HG02840 (cell line): ENCODE data around the gene ATP9B.
"Not testable (repeated sequence)": the region's sequence is repeated elsewhere in the genome, so short reads cannot be mapped to it uniquely, and the experiment has no call there.

Experiments used
- ATAC-seq: cut with Tn5 transposase; IDR thresholded peaks from one replicate; pipeline ENCODE4 v1.9.1; 2021; ENCODE audit warnings: mild to moderate bottlenecking, moderate library complexity, moderate number of reproducible peaks; ENCODE audit not compliant: unreplicated experiment, low FRiP score

Gene ATP9B

DNA sequence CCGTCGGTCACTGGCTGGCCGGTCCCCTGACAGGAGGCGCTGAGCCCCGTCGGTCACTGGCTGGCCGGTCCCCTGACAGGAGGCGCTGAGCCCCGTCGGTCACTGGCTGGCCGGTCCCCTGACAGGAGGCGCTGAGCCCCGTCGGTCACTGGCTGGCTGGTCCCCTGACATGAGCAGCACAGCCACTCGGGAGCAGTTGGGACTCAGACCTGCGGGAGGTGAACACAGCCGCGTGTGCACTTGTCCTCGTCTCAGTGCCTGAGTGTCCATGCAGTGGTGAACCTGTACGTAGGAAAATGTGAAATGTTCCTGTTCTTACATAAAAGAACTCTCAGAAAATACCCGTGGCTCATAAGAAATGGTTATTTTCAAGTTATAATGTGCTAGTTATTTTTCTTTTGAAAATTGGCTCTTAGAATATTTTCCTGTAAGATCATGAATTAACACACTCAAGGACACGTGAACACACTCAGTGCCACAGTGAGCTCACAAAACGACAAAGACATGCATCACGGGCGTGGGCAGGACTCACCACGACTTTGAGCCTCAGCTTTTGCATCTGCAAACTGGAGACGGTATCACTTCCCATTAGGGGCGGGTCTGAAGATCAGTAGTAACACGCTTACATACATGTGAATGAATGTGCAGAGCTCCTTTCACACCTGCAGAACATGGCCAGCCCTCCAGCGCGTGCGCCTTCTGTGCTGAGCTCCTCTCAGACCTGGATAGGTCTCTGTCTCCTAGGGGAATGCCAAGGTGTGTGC is 305.4 kb downstream of the ATP9B start:
- peak; percentile 86 for ATAC-seq

DNA sequence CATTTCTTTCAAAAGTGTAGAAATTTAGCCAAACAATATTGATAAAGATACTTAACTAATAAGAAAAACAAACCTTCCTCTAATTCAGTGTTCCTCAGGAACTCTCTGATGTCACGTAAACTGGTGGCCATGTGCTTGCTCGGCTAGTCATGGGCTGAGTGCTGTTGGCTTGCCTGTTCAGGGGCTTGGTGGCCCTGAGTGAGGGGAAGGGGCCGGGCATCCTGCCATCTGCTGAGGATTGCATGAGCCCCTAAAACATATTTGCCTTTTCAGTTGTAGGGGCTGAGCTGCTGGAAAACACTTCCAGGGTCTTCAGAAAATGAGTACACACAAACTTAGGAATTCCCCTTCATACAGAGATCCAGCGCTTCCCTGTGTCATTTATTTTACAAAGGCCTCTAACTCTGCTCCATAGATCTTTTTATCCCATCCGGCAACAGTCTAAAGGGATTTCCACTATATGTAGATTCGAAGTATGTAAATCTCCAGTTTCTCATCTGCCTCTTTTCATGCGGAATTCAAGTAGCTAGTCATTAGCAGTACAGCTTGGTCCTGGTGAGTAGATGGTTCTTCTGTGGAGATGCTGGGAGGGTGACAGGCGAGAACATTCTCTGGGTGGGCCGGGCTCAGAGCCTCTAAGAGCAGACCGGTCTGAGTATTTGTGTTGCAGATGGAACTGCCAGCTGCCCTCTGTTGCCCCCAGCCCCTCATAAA is 306.4 kb downstream of the ATP9B start:
- no peak for ATAC-seq

DNA sequence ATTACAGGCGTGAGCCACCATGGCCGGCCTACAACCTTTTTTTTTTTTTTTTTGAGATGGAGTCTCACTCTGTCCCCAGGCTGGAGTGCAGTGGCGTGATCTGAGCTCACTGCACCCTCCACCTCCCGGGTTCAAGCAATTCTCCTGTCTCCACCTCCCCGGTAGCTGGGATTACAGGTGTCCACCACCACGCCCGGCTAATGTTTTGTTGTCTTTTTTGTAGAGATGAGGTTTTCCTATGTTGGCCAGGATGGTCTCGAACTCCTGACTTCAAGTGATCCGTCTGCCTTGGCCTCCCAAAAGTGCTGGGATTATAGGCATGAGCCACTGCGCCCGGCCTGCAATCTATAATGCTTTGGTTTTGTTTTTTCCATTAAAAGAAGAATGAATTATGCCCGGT is 307.5 kb downstream of the ATP9B start:
- ATAC-seq = not testable (repeated sequence)

DNA sequence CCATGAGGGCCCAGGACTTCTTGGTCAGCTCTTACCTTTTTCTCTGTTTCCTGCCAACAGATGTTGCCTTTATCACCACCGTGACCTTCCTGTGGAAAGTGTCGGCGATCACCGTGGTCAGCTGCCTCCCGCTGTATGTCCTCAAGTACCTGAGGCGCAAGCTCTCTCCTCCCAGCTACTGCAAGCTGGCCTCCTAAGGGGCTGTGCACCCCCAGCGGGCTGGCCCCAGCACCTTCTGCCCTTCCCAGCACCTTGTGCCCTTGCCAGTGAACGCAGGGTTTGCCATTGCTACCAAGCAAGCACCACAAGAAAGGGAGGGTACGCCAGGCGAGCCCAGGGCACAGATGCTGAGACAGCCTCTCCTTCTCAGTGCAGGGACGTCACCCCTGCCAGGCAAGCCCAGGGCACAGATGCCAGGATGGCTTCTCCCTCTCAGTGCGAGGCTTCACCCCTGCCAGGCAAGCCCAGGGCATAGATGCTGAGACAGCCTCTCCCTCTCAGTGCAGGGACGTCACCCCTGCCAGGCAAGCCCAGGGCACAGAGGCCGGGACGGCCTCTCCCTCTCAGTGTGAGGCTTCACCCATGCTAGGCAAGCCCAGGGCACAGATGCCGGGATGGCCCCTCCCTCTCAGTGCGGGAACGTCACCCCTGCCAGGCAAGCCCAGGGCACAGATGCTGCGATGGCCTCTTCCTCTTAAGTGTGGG is 308.1 kb downstream of the ATP9B start:
- ATAC-seq = no peak

DNA sequence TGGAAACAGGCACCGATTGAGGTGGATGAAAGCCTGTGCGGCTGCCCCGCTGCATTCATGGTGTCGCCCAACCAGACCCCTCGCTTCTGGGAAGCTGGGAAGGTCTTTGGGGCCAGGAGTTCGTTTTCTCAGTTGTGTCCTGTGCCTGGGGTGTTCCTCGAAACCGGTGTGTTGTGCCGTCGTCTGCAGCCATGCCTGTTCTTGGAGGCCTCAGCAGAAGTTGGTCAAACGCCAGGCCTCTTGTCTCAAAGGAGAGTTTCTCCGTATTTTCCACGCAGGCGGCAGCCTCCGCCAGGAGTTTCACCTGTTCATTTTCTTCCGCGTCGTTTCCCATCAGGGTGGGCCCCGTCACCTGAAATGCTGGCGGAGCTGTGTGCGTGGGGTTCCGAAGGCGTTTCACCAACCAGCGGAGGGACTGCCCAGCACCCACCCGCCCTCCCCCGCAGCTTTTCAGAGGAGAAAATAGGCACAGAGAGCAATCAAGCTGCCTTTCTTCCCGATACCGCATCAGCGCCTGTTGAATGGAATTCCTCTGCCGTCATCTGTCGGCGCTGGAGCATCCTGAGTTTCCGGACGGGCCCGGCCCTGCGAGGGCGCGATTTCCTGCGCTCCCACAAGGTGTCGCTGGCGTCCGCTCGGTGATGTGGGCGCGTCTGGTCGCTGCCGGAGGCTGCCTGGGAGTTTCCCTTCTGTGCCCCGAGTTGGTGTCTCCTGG is 309.5 kb downstream of the ATP9B start:
- ATAC-seq = no peak

DNA sequence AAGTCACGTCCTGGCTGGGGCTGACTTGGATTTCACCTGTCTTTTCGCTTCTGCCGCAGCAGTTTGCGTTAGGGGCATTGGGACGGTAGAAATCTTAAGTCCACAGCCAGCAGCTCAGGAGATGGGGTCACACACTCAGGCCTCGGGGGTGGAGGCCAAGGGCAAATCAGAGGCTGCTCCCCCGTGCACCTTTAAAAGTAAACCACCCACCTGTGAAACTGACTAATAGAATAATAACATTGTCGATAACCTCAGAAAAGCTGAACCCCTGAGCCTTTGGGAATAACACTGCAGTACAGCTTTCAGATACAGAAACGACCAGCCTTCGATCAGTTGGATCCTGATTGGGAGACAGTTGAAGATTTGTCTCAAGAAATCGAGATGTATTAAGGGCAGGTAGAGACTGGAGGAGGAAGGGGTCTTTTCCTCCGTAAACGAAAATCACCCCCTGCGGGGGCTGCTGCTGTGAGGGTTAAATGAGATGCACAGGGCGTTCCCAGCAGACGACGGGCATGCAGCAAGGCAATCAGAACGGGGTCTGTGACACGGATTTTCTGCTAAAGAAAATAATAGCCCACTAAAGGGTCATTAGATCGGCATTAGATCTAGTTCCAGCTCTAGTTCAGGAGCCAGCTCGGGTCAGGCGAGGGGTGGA is 310.2 kb downstream of the ATP9B start:
- ATAC-seq = no peak

DNA sequence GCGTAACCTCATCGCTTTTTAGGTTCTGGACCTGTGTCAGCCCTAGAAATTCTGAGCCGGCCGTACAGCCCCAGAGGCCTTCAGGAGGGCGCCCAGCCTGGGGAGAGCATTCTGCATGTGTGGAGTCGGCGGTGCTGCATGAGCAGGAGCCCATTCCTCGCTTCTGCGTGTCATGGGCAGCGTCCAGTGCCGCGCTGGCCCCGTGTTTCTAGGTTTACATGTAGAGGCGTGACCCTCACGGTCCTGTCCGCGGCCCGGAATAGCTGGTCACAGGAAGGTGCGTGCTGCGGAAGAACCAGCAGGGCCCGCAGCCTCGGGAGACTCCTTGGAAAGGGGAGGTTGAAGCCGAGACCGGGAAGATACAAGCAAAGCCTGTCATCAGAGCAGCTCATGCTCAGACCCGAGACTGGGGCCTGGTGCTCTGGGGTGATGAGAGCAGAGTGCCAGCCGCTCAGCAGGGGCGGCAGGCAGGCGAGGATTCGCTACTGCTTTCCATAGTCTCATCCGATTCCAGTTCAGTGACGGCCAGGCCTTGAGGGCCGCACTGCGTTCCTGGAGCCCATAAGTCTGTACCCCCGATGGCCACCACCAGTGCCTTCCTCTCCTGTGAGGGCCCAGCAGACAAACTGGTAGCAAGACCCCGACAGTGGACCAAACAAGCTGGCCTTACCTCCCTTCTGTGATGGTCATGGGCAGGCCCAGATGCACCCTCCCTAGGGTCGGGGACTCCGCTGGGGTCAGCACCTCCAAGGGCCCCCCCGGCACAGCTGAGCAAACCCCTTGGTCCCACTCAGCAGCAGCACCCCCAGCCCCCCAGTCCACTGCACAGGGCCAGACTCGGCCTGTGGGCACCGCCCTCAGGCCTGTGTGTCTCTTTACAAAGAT is 311.0 kb downstream of the ATP9B start:
- no peak for ATAC-seq

DNA sequence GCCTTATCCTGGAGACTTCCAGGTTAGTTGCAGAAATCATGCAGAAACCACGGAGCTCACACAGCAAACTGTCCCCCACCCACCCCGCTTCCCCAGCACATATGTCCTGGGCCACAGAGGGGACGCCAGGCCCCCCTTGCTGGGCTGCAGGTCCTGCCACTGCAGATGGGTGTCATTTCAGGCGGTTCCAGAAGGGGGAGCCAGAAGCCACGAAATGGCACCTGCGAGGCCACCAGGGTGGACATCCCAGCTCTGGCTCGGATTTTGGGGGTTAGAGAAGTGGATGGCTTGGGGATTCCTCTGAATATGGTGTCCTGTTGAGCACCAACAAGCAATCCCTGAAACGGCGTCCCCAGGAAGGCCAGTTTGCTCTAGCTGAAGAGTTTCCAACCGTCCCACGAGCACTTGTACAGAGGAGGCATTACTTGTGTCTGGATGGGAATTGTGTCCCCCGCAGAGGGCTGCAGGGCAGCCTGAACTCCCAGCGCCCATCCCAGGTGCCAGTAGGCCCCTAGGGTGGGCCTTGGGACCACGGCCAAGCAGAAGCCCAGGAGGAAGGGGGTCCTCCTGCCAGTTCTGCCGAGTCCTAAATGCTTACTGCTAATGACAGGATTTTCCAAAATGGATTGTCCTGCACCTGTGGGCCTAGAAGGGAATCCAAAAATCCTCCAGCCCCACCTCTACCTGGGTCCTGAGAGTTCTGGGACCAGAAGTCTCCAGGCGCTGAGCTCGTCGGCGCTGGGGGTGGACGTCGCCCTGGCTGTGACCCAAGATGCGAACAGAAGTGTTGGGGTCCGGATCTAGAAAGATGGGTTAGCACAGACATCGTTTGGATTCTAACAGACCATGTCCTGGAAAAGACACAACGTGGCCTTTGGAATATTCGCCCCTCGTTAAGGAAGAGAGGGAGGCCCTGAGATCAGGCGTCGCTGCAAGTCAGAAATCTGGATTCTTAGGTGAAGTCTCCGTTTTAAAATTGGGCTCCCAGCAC is 311.9 kb downstream of the ATP9B start:
- ATAC-seq = no peak

DNA sequence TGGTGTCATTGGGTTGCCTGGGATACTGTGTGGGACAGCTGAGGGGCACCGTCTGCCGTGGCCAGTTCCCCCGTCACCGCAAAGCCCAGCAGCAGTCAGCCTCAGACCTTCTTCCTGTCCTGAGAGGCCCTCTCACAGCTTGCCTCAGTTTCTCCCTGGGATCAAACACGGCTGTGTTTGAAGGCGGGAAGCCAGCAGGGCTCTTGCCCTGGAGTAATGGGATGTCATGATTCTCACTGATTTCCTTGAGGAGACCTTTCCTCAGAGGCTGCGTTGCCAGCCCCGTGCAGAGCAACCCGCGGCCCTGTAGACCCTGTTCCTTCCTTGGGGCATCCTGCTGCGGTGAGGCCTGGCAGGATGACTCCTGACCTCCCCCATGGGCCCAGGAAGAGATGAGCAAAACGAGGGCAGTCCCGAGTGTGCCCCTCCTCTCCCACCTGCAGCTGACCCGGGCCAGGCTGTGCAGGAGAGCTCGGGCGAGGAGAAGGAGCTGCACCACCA is 312.7 kb downstream of the ATP9B start:
- ATAC-seq = no peak

DNA sequence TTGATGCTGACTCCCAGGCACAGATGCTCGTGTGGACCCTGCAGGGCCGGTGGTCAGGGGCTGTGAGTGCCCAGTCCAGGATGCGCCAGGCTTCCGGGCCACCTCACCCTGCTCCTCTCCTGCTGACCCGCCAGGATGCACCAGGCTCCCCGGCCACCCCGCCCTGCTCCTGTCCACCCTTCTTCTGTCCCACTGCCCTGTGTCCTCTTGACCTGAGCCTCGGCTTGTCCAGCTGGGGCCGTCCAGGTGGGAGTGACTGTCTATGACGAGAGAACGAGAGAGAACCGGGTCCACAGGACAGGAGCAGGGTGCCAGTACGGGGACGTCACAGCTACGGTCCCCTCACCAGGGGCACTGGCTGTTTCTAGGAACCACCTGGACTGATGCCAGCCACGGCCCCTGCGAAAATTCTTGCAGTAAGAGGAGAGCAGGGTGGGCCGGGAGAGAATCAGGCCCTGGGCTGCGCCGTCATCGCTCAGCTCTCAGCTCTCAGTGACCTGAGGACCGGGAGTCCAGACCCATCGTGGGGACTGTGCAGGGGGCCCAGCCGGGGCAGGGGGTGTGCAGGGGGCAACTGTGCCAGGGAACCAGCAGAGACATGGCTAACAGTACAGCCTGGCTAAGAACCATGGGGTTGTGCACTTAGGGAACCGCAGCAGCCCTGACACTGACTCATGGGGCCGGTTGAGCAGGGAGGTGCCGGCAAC is 313.6 kb downstream of the ATP9B start:
- ATAC-seq = no peak

DNA sequence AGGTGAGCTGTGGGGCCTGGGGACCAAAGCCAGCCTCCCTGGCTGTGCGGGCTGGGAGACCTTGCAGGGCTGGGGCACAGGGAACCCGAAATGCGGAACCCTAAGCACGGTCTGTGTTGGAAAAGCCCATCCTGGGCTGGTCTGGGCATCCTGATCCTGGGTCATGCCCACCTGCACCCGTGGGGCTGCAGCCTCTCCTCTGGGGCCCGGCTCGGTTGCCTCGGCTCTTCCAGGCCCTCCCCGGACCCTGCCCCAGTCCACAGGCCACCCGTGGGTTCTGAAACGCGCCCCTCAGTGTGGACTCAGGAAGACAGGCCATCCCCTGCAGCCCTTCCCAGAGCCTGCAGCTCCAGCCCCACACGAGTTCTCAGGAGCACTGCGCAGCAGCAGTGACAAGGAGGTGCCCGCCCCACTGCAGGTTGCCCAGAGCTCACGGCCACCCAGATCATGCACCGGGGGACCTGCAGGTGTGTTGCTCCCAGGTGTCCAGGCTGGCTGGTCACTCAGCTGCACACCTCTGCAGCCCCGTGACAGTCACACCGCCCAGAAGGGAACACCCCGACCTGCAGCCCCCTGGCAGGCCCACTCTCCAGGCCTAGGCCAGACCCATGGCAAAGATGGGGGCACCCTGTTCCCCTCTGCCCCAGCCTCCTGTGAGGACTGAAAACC is 314.3 kb downstream of the ATP9B start:
- ATAC-seq = no peak

DNA sequence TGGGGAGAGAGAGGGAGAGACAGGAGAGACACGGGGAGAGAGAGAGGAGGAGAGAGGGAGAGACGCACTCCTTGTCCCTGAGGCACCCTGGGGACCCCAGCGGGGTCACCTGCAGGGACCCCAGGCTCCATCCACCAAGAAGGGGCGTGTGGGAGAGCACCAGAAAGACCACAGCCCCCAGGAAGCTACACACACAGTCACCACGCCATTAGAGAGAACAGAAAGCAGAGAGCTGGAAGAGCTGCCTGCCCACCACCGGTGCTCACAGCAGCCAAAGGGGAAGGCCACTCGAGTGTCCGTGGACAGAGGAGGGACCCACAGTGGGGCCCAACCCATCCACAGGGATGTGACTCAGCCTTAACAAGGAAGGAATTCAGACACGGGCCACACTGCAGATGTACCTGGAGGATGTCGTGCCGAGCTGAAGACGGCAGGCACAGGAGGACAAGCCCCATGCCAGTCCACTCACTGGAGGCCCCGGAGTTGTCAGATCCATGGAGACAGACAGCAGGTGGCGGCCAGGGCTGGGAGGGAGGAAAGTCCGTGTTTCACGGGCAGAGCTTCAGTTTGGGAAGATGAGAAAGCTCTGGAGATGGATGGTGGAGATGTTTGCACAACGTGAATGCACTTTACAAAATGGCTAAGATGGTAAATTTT is 315.1 kb downstream of the ATP9B start:
- no peak for ATAC-seq

DNA sequence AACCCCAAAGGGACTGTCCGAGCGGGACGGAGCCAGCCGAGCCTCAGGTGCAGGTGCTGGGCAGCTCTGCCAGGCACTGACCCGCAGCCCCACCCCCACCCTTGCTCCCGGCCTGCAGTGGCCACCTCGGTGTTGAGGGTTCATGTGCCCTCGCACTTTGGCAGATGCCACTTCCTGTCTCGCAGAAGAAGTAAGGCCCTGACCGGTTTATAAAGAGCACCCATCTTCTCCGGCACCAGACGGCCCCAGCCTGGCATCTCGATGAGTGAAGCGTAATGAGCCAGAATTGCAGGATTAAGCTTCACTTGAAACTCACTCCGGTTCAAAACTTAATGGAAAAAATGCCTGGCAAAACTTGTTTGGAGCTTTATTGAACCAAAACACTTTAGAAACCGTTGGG is 315.6 kb downstream of the ATP9B start:
- ATAC-seq = no peak

DNA sequence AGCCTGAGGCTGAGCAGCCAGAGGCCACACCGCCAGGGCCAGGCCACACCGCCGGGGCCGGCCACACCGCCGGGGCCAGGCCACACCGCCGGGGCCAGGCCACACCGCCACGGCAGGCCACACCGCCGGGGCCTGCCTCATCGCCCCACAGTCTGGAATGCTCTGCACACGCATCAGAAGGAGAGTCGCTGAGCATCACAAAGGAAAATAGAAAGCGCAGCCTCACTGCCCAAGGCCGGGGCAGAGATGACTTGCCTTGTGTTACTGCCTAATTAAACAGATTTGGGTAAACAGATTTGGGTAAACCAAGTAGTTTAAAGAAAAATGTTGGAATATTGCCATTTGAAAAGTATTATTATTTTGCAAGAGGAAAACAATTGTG is 316.1 kb downstream of the ATP9B start:
- no peak for ATAC-seq

DNA sequence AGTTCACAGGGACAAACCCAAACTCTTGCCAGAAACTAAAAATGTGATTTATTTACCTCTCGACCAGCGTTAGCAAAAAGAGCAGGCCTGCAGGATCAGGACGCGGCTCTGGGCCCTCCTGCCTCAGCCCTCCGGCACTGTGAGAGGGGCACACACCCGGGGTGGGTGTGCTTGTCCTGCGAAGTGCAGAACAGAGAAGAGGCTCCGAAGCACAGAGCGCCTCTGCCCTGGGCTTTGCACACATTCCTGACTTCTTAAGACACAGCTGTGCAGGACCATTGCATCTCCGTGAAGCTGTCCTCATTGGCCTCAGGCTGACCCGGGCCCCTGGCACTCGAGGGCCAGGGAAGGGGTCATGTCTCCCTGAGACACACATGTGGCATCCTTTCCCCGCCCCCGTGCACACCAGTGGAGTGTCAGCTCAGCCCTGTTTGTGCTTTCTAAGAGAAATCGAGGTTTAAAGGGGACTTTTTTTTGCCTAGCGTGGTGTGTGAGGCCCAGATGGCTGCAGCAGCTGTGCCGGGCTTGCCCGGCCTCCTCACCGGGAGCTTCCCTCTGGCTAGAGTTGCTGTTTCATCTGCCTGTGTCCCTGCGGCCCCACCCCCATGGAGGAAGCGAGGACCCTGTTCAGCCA is 316.6 kb downstream of the ATP9B start:
- no peak for ATAC-seq

DNA sequence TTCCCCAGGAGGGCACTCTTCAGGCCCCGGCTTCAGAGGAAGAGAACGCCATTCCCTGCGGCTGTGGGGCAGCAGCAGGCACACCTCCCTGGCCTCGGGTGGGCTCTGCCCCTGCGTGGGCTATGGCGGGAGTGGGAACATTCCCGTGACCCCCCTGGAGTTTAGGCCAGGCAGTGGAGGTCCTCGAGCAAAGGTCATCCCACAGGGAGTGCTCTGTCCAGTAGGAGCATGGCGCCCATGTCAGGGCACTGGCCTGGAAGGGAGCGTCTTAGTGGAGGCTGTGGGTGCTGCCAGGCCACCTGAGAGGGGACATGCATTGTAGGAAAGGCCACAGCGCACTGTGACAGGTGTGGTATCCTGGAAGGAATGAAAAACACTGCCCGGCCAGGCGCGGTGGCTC is 317.4 kb downstream of the ATP9B start:
- ATAC-seq = no peak
